ENCODE data around the gene FOXK2.
"Not testable (repeated sequence)": the region's sequence is repeated elsewhere in the genome, so short reads cannot be mapped to it uniquely, and the experiment has no call there.

The FOXK2 gene

DNA sequence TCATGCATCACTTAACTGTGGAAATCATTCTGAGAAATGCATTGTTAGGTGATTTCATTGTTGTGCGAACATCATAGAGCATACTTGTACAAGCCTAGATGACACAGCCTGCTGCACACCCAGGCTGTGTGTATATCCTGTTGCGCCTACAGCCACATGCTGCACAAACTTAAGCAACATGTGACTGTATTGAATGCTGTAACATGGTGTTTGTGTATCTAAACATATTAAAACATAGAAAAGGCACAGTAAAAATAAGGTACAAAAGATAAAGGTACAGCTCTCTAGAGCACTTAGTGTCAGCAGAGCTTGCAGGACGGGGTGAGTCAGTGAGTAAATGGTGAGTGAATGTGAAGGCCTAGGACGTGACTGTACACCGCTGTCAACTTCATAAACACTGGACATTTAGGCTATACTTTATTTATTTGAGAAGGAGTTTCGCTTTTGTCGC is 11.9 kb downstream of the FOXK2 start:
- DNase-seq (ENCODE audit: low read depth in 2 of 2) = no peak

DNA sequence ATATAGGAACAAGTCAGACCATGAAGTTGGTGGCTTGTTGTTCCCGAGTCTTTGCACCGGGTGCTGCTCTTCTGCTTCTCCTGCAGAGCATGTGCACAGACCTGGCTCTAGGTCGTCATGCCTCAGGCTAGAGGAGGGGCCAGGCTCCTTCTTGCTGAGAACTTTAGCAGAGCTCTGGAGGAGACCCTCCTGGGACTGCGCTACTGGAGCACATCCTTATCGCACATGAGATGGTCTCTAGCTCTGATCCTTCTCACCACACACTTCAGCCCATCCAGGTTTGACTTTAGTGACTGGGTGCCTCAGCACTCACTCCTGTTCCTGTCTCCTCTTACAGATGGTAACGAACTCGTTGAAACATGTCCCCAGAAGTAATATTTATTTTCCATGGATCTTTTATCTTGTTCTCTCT is 14.9 kb downstream of the FOXK2 start:
- no peak for DNase-seq (ENCODE audit: low read depth in 2 of 2)

DNA sequence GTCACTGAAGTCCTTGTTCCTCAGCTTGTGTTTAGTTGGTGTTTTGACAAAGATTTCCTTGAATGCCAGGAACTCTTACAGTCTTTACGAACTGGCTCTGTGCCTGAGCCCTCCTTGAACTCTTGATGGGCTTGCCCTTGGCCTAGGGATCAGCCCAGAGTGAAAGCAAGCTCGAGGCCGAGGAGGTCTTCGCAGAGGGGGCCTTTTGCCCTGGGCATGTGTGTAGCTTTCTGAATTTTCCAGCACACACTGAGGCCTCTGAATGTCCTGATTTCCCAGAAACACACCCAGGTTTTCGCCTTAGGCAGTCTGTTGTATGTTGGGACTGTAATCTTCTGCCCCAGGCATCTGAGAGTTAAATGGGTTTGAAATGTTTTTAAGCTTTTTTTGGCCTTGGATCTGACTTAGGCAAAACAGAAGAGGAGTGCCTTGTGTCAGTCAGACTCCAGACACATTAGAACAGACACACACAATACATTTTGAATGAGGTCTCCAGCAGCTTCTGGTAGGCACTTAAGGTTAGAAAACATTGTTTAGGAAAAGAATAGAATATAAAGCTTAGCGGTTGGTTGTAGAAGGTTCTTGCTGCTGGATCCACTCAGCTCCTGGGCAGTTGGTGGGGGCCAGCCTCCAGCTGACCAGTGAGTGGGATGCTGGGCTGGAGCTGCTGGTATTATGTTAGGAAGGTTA is 17.1 kb downstream of the FOXK2 start:
- no peak for DNase-seq (ENCODE audit: low read depth in 2 of 2)

DNA sequence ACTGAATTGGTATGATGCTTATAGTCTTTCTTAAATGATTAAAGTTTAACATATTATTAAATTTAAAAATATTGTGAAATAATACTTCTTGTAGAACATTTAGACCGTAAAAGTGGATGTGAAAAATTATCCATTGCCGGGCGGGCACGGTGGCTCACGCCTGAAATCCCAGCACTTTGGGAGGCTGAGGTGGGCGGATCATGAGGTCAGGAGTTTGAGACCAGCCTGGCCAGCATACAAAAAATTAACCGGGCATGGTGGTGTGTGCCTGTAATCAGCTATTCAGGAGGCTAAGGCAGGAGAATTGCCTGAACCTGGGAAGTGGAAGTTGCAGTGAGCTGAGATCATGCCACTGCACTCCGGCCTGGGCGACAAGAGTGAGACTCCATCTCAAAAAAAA is 17.7 kb downstream of the FOXK2 start:
- not testable (repeated sequence) for DNase-seq (ENCODE audit: low read depth in 2 of 2)

DNA sequence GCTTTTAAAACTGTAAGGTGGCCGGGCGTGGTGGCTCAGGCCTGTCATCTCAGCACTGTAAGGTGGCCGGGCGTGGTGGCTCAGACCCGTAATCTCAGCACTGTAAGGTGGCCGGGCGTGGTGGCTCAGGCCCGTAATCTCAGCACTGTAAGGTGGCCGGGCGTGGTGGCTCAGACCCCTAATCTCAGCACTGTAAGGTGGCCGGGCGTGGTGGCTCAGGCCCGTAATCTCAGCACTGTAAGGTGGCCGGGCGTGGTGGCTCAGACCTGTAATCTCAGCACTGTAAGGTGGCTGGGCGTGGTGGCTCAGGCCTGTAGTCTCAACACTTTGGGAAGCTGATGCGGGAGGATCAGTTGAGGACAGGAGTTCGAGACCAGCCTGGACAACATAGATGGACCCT is 19.5 kb downstream of the FOXK2 start:
- DNase-seq (ENCODE audit: low read depth in 2 of 2) = not testable (repeated sequence)

DNA sequence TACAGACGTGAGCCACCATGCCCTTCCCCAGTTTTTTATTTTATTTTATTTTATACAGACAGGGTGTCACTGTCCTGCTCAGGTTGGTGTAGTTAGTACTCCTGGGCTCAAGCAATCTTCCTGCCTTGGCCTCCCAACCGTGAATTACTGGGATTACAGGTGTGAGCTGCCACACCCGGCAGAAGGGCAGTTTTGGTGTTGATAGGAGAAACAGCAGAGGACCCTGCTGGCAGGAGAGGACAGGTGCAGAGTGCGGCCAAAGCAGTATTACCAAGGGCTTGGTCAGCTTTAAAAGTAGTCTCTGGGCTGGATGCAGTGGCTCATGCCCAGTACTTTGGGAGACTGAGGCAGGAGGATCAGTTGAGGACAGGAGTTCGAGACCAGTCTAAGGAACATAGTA is 22.9 kb downstream of the FOXK2 start:
- DNase-seq (ENCODE audit: low read depth in 2 of 2) = no peak

DNA sequence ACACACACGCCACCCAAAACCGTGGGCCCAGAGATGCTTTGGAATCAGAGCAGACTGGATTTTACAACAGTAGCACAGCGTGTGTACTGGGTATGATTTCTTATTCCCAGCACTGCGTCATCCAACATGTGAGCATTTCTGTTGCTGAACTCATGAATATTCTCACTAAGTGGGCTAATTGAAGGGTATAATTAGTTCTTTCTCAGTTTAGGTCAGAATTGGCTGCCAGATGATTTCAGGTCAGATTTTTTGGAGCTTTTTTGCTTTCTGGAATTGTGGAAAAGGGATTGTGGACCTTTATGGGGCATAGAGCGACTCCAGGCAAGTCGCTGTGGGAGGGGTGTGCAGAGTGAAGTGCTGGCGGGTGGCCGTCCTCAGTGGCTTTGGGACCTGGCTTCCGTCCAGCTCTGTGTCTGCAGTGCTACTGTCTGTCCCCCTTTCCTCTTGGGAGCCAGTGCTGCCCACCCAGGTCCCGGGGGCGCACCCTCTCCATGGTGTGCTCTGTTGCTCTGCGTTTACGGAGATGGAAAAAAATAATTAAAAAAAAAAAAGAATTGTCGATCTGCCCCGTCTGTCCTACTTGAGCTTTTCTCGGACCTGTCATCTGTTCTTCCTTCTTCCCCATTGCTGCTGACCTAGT is 25.0 kb downstream of the FOXK2 start:
- DNase-seq (ENCODE audit: low read depth in 2 of 2) = no peak

DNA sequence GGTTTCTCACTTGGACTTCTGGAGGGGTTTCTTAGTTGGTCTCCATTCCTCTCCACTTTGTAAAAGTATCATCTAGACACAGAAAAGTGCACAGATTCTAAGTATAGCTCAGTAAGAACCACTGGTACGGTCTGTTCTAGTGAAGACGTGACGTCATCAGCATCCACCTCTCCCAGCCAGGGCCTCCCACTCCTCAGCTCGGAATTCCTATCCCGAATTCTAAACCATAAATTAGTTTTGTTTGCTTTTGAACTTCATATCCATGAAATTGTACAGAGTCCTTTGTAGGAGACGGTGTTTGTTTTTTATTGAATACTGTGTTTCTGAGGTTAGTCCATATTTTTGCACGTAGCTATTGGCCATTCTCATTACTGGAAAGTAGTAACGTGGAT is 25.5 kb downstream of the FOXK2 start:
- DNase-seq (ENCODE audit: low read depth in 2 of 2) = no peak

DNA sequence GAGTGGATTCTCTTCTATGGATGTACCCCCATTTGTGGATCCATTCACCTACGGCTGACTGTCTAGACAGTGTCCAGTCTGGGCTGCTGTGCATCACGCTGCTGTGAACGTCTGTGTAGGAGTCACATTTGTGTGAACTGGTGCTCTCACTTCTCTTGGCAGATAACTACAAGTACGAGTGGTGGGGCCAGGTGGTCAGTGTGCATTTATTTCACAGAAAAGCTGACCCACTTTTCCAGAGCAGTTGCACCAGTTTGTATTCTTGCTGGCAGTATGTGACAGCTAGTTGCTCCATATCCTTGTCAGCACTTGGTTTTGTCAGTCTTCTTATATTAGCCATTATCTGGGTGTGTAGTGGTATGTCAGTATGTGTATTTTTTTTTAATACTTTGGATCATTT is 28.4 kb downstream of the FOXK2 start:
- DNase-seq (ENCODE audit: low read depth in 2 of 2) = no peak

DNA sequence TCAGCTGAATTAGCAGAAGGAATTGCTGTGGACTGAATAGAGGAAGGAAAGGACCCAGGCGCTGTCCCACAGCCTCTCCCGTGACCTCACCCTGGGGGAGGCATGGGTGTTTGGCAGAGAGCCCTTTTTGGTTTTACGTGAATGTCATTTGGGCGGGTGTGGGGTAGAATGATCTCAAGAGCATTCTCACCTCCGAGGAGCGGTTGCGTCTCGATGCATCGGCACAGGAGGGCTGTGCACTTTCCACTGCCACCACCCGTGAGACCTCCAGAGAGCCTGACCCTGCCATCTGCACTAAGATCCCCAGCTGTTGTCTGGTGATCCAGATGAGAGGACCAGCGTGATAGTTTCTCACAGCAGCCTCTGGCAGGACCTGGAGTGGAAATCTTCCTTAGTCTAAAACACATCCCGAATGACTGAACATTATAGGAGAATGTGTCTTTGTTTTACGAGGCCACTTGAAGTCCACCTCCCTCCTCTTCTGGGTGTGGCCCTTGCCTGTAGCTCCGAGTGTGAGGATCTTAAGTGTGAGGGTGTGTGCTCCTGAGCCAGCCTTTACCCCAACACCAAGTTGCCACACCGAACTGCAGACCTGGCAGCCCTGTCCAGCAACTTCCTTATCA is 29.3 kb downstream of the FOXK2 start:
- DNase-seq (ENCODE audit: low read depth in 2 of 2) = no peak

DNA sequence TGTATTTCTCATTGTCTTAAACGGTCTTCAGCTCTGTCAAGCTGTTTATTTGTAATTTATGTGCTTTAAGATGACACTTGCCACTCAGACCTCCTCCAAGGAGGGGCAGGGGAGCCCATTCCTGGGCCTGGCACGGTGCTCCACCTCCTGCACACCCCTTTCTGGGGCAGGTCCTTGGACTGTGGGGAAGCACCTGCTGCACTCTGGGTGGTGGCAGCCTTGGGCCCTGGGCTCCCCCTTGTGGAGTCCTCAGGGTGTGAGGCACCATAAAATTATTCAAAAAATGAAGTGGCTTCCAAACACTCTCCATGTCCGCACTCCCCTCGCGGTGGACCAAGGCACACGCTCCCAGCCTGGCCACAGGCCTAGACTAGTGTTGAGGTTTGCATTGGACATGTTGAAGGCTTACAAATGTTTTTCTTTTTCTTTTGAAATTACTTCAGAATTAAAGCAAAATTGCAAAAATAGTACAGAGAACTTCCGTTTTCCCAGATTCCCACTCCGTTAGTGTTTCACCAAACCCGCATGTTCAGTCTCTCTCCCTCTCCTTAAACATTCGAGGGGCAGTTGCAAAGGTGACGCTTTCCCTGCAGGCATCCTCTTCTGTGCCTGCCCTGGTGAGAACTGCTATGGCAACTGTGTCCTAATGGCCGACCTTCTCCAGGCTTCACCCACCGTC is 32.4 kb downstream of the FOXK2 start:
- no peak for DNase-seq (ENCODE audit: low read depth in 2 of 2)

DNA sequence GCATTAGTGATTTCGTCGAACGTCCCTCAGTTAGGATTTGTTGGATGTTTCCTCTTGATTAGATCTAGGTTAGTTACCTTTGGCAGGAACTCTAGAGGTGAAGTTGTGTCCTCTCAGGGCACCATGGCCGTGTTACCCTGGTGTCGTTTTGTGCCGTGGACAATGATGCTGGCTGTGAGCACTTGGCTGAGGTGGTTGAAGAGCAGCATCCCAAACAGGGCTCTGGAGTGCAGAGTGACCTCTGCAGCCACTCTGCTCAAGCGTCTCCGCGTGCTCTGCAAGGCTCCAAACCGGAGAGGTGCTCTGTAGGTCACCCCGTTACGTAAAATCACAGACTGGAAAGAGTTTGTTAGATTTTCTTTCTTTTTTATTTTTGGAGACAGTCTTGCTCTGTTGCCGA is 33.0 kb downstream of the FOXK2 start:
- DNase-seq (ENCODE audit: low read depth in 2 of 2) = no peak

DNA sequence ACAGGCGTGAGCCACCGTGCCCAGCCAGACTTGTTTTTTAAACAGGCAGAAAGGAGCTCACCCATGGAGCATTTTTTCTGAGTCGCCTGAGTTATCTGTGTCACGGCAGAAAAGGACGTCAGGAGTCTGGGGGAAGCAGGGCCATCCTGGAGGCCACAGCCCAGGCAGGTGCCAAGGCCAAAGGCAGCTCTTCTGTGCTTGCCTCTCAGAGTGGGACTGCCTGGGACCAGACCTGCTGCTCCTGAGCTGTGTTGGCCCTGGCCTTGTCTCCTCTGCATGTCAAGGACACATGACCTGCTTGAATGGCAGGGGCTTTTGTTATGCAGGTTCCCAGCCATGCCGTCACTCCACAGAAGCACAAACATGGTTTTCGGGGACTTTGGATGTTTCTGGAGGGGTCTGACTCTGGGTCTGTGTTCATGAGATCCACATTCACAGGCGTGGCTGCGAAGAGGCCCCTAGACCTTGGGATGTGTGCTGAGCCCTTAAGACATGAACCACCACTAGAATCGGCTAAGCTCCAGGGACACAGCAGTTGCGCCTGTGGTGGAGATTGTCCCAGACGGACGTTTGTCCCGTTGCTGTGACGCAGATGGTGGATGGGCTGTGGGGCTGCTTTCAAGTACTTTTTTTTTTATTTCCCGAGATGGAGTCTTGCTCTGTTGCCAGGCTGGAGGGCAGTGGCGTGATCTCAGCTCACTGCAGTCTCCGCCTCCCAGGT is 33.8 kb downstream of the FOXK2 start:
- DNase-seq (ENCODE audit: low read depth in 2 of 2) = no peak

DNA sequence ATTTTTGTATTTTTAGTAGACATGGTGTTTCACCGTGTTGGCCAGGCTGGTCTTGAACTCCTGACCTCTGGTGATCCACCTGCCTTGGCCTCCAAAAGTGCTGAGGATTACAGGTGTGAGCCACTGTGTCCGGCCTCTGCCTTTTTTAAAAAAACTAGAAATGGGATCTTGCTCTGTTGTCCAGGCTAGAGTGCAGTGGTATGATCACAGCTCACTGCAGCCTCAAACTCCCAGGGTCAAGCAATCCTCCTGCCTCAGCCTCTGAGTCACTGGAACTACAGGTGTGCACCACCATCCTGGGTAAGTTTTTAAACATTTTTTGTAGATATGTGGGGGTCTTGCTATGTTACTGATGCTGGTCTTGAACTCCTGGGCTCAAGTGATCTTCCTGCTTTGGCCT is 38.0 kb downstream of the FOXK2 start:
- not testable (repeated sequence) for DNase-seq (ENCODE audit: low read depth in 2 of 2)

DNA sequence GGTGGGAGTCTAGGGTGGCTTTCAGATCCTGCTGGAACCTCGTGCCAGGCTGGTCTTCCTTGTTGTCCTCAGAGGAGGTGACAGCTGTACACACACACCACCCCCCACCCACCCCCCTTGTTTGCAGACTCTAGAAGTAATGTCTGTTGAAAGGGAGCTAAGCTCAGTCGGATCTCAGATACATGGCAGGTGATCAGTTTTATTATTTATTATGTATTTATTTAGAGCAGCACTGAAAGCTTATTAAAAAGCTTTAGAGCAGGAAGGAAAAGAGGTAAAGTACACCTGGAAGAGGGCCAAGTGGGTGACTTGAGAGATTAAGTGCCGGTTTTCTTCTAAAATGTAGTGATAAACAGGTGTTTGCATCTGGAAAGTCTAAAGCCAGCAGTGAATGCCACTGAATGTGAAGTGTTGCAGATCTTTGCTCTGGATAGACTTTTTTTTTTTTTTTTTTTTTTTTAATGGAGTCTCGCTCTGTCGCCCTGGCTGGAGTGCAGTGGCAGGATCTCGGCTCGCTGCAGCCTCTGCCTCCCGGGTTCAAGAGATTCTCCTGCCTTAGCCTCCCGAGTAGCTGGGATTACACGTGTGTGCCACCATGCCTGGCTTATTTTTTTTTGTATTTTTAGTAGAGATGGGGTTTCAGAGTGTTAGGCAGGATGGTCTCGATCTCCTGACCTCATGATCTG is 40.2 kb downstream of the FOXK2 start:
- DNase-seq (ENCODE audit: low read depth in 2 of 2) = no peak

DNA sequence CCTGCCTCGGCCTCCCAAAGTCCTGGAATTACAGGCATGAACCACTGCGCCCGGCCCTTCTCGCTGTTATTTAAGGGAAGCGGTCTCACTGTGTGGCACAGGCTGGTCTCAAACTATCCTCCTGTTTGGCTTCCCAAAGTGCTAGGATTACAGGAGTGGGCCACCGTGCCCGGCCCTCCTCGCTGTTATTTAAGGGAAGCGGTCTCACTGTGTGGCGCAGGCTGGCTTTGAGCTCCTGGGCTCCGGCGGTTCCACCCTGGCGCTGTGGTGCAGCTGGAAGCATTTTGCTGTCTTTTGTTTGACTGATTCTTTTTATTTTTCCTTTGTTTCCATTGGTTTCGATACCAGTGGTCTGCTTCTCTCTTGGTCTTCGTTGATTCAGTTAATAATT is 40.7 kb downstream of the FOXK2 start:
- no peak for DNase-seq (ENCODE audit: low read depth in 2 of 2)

DNA sequence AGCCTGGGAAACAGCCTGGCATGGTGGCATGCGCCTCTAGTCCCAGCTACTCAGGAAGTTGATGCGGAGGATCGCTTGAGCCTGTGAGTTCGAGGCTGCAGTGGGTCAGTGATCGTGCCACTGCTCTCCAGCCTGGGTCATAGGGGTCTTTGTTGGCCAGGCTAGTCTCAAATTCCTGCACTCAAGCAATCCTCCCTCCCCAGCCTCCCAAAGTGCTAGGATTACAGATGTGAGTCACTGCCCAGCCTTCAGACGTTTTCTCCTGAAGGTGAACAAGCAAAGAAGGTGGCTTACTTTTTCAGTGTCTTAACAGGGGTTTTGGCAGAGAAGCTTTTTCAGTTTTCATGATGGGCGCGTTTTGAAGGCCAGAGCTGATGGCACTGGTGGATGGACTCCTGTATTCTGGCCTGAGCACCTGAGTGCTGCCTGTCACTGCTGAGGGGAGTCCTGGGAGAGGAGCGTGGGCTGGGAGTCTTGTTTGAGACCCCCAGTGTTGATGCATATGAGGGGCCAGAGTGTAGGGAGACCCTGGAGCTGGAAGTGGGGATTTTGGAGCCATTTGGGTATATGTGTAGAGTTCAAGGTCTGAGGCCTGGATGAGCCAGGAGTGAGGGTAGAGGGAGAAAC is 41.4 kb downstream of the FOXK2 start:
- DNase-seq (ENCODE audit: low read depth in 2 of 2) = no peak

DNA sequence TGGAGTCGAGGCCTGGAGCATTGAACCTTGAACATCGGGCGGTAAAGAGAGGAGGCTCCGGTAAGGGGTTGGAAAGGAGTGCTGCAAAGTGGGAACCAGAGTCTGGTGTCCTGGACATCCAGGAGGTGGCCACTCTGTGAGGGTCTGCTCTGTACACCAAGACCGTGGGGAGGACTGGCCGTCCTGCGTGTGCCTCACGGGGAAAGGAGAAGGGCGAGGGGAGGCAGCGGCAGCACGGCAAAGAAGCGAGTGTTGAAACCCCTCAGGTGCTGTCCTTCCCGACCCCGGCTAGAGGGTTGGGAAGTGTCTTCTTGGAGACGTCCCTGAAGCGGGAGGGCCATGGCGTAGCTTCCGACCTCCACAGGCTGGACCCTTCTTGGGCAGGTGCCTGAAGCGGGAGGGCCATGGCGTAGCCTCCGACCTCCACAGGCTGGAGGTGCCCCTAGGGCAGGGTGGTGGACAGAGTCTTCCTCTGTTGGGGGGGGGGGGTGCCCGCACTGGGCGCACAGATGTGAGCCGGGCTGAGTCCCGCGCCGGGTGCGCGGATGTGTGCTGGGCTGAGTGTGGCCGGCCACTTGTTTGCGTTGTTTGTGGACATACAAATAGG is 42.0 kb downstream of the FOXK2 start:
- DNase-seq (ENCODE audit: low read depth in 2 of 2) = no peak

DNA sequence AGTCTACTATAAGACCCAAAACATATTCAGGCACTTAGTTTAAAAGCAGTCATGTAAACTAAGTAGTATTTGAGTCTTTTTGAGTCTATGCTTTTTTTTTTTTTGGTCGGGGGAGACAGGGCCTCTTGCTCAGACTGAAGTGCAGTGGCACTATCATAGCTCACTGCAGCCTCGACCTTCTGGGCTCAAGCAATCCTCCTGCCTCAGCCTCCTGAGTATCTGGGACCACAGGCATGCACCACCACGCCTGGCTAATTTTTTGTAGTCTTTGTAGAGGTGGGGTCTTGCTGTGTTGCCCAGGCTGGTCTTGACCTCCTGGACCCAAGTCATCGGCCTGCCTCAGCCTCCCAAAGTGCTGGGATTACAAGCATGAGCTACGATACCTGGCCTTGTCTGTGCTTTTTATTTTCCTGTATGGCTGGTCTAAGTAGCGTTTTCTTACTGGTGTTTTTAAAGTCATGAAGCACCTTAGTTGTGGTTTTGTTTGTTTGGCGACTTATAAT is 43.2 kb downstream of the FOXK2 start:
- DNase-seq (ENCODE audit: low read depth in 2 of 2) = not testable (repeated sequence)

DNA sequence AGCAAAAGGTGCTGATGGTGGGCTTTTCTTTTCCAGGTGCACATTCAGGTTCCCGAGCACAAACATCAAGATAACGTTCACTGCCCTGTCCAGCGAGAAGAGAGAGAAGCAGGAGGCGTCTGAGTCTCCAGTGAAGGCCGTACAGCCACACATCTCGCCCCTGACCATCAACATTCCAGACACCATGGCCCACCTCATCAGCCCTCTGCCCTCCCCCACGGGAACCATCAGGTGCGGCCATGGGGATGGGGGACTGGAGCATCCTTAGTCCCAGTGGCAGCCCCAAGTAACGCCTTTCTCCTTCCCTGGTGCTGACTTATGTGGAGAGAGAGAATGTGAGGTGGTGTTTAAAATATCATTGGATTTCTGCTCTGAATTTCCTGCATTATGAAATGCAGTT is 43.8 kb downstream of the FOXK2 start:
- DNase-seq (ENCODE audit: low read depth in 2 of 2) = no peak
